Heart left ventricle (tissue), 16 donors: Measurements from ENCODE around the gene HPSE2. TPM values are rescaled to one million over a fixed set of nuclear protein-coding genes. Genes with fewer than 3 reads are reported as not detected.

ENCODE experiments used
- ATAC-seq, 4 donors: fragments of 200-7000 bp; cut with Tn5 transposase; one replicate each; pipeline ENCODE4 v1.9.1; 2020 to 2022; ENCODE audit warnings: moderate library complexity in 4 of 4, mild to moderate bottlenecking in 3 of 4, moderate number of reproducible peaks in 1 of 4
- DNase-seq, 5 donors: peaks; one replicate each; pipeline ENCODE4 v3.0.0-alpha.2; 2020
- H3K27ac ChIP-seq, 12 donors: fragments of 200-600 bp; sonication (generic) in 4 of 12; one replicate each; pipeline versions ENCODE4 v1.5.0 to v1.8.0; 2016 to 2022; ENCODE audit warnings: mild to moderate bottlenecking in 2 of 12
- H3K27me3 ChIP-seq, 9 donors: fragments of 200-600 bp; sonication (generic) in 2 of 9; one replicate each; pipeline versions ENCODE4 v1.5.1 to v1.8.0; 2016 to 2022; ENCODE audit warnings: mild to moderate bottlenecking in 3 of 9
- H3K36me3 ChIP-seq, 9 donors: fragments of 200-600 bp; sonication (generic) in 2 of 9; one replicate each; pipeline versions ENCODE4 v1.5.0 to v1.8.0; 2018 to 2022; ENCODE audit warnings: mild to moderate bottlenecking in 2 of 9
- H3K4me1 ChIP-seq, 12 donors: fragments of 200-600 bp; sonication (generic) in 4 of 12; one replicate each; pipeline versions ENCODE4 v1.5.0 to v1.8.0; 2016 to 2022; ENCODE audit warnings: mild to moderate bottlenecking in 3 of 12
- H3K4me3 ChIP-seq, 12 donors: fragments of 200-600 bp; sonication (generic) in 4 of 12; one replicate each; pipeline versions ENCODE4 v1.5.0 to v1.8.0; 2017 to 2022; ENCODE audit warnings: mild to moderate bottlenecking in 9 of 12, moderate library complexity in 4 of 12
- H3K9me3 ChIP-seq, 12 donors: fragments of 200-600 bp; sonication (generic) in 4 of 12; one replicate each; pipeline versions ENCODE4 v1.5.0 to v1.8.0; 2016 to 2022; ENCODE audit warnings: mild to moderate bottlenecking in 1 of 12
- CTCF ChIP-seq, 12 donors: fragments of 200-600 bp; sonication (generic) in 4 of 12; IDR thresholded peaks; one replicate each; pipeline versions ENCODE4 v1.5.0 to v1.8.0; 2018 to 2022; ENCODE audit warnings: antibody characterized with exemption in 12 of 12, mild to moderate bottlenecking in 5 of 12
- POLR2A ChIP-seq, 2 donors: fragments of 450-650 bp; IDR thresholded peaks; one replicate each; pipeline ENCODE4 v1.6.1; 2017; ENCODE audit warnings: antibody characterized with exemption in 2 of 2, mild to moderate bottlenecking in 2 of 2, moderate library complexity in 2 of 2
- WGBS, 4 donors: extraction: QIAGEN DNeasy Blood & Tissue Kit in 2 of 4; methylation state at CpG; one replicate each; pipeline versions ENCODE4 v1.1.5 to v1.1.7; 2013 to 2018; 5-methylcytosine and 5-hydroxymethylcytosine counted together
- intact Hi-C, 10 donors: fragments of 100-400 bp; cut with DNase I; formaldehyde crosslinking; loops; one replicate each; pipeline versions ENCODE4 v1.11.1 to v1.14.2; 2022
- polyA plus RNA-seq, 2 donors: library from polyadenylated mRNA; stranded (reverse); fragments of 200-250 nt; gene quantifications; one replicate each; pipeline ENCODE4 v1.2.3, GENCODE V29; 2013
- total RNA-seq, 9 donors: library from RNA; depleted of rRNA in 2 of 9; stranded (reverse); fragments of >200 nt in 2 of 9; fragmentation: NEBNext Ultra II Directional in 3 of 9; extraction: Animal tissue kit (Norgen Biotek cat#: 25700) in 3 of 9; gene quantifications; one replicate each; pipeline versions ENCODE4 v1.1.0 to v1.2.4, GENCODE V29; 2016 to 2023
- donor health status: ischemic (EF 13 %, LVEDD 7.1; RV severe dilation, severe dysfunction).
- donor health status: healthy with polysubstance abuse.
- donor health status: DM: no; HTN: yes; CAD: no.
- donor health status: DM: no; HTN: no; CAD: no.
- donor health status: ischemic (EF 25% LVEDD 6.9; RV normal size, moderate dysfunction).
- donor health status: ischemic (EF 25% LVEDD 5.7; RV mildly dilated, moderate dysfunction).
- donor health status: healthy.
- donor health status: DM: yes; HTN: yes; CAD: no.
- donor health status: ischemic (EF 35%, LVEDD 5.7; RV mildly dilated, moderate dysfunction).
- donor health status: nonischemic (EF 11% LVEDD 7.7; RV severe dilation, severe dysfunction).
- donor health status: DM: yes; HTN: yes; CAD: no.
- donor health status: PGD.
- donor health status: ischemic (EF 29% LVEDD 5.4; RV normal size, mild dysfunction).
- donor health status: nonischemic (EF 23%, LVEDD 6.1; RV moderate dilation, normal function).

Gene HPSE2
- total and polyA plus RNA-seq, 11 donors = 0.06 to 0.18 (median 0.12) TPM; not detected in 3

- Histone ChIP-seq H3K27me3 (no peaks in the 10 kb centered on the region), H3K9me3 (peaks cover 0 to 9% (median 0%) of the 10 kb centered on the region in 12 donors), H3K4me3 (no peak overlapping the region), H3K27ac (no peak overlapping the region), H3K4me1 (no peaks in the 10 kb centered on the region), H3K36me3 (no peaks in the 10 kb centered on the region)
- ATAC-seq (no peak), DNase-seq (no peak)
- 50 to 71% (median 61%) methylated on average over 2 of the region's 2 CpGs for WGBS, 4 donors
- intact Hi-C loops = no loop called here
- TF ChIP-seq CTCF (IDR thresholded peaks at IDR 0.05) (no peak), POLR2A (IDR thresholded peaks at IDR 0.05) (no peak)
Measured at GRCh38 chr10:98951269-98952000, 284.2 kb downstream of the HPSE2 start.

GRCh38 chr10:98950106-98950505 lies 285.5 kb downstream of the HPSE2 start:
- H3K9me3 ChIP-seq = peaks cover 0 to 9% (median 0%) of the 10 kb centered on the region in 12 donors
- no peaks in the 10 kb centered on the region for H3K4me1 ChIP-seq
- no peak for TF ChIP-seq POLR2A (IDR thresholded peaks at IDR 0.05)
- TF ChIP-seq CTCF (IDR thresholded peaks at IDR 0.05) = no peak
- no peaks in the 10 kb centered on the region for H3K27me3 ChIP-seq
- DNase-seq (no peak), ATAC-seq (no peak)
- intact Hi-C loops = no loop called here
- 66 to 78% (median 71%) methylated on average over 2 of the region's 2 CpGs for WGBS, 4 donors
- H3K27ac ChIP-seq = no peak overlapping the region
- no peak overlapping the region for H3K4me3 ChIP-seq
- no peaks in the 10 kb centered on the region for H3K36me3 ChIP-seq

- H3K9me3 ChIP-seq = peaks cover 0 to 9% (median 0%) of the 10 kb centered on the region in 12 donors
- ATAC-seq = no peak
- no peak overlapping the region for H3K4me3 ChIP-seq
- H3K27me3 ChIP-seq = no peaks in the 10 kb centered on the region
- intact Hi-C loops = no loop called here
- TF ChIP-seq POLR2A (IDR thresholded peaks at IDR 0.05) = no peak
- TF ChIP-seq CTCF (IDR thresholded peaks at IDR 0.05) = no peak
- H3K36me3 ChIP-seq = no peaks in the 10 kb centered on the region
- no peak overlapping the region for H3K27ac ChIP-seq
- no peaks in the 10 kb centered on the region for H3K4me1 ChIP-seq
- DNase-seq = no peak
Measured at GRCh38 chr10:98949306-98949705, 286.3 kb downstream of the HPSE2 start.

- no peaks in the 10 kb centered on the region for H3K36me3 ChIP-seq
- no peak overlapping the region for H3K27ac ChIP-seq
- peaks cover 0 to 14% (median 0%) of the 10 kb centered on the region in 12 donors for H3K9me3 ChIP-seq
- H3K4me3 ChIP-seq = no peak overlapping the region
- no peaks in the 10 kb centered on the region for H3K4me1 ChIP-seq
- intact Hi-C loops = no loop called here
- TF ChIP-seq CTCF (IDR thresholded peaks at IDR 0.05) = no peak
- TF ChIP-seq POLR2A (IDR thresholded peaks at IDR 0.05) = no peak
- H3K27me3 ChIP-seq = no peaks in the 10 kb centered on the region
- ATAC-seq = no peak
- 61 to 70% (median 69%) methylated on average over 1 of the region's 1 CpG for WGBS, 4 donors
- DNase-seq = no peak
Measured at GRCh38 chr10:98943681-98944080, 292.0 kb downstream of the HPSE2 start.
